ENCODE results near the gene OR6A2.

Gene OR6A2

GRCh38 chr11:6799402-6799801 is at the start of gene OR6A2:
TSS of gene OR6A2 (minus strand) at chr11:6799689. CDS start at chr11:6795708, 3,981 bp downstream.
- in situ Hi-C loops (cut with HindIII; ENCODE audit: low pct_unique_long_range_greater_than_20kb, low sequenced_read_pairs), result no loop called here
- no peak for TF ChIP-seq JUND (IDR thresholded peaks at IDR 0.05; ENCODE audit: low read depth)
- no peak for DNase-seq (ENCODE audit: low read depth in 1 of 2, low spot score in 1 of 2)

GRCh38 chr11:6845383-6845782 is 45.9 kb upstream of the OR6A2 start, which contains the start of gene OR10A5:
TSS of gene OR10A5 (plus strand) at chr11:6845683. CDS start at chr11:6845683, 0 bp downstream.
- in situ Hi-C loops (cut with HindIII; ENCODE audit: low pct_unique_long_range_greater_than_20kb, low sequenced_read_pairs), result no loop called here
- no peak for DNase-seq (ENCODE audit: low read depth in 1 of 2, low spot score in 1 of 2)
- no peak for TF ChIP-seq JUND (IDR thresholded peaks at IDR 0.05; ENCODE audit: low read depth)

GRCh38 chr11:6844356-6844755 is 44.9 kb upstream of the OR6A2 start:
- no peak for TF ChIP-seq JUND (IDR thresholded peaks at IDR 0.05; ENCODE audit: low read depth)
- in situ Hi-C loops (cut with HindIII; ENCODE audit: low pct_unique_long_range_greater_than_20kb, low sequenced_read_pairs), result no loop called here
- DNase-seq (ENCODE audit: low read depth in 1 of 2, low spot score in 1 of 2), result no peak

GRCh38 chr11:6843670-6844069 is 44.2 kb upstream of the OR6A2 start:
- in situ Hi-C loops (cut with HindIII; ENCODE audit: low pct_unique_long_range_greater_than_20kb, low sequenced_read_pairs), result no loop called here
- TF ChIP-seq JUND (IDR thresholded peaks at IDR 0.05; ENCODE audit: low read depth), result no peak
- DNase-seq (ENCODE audit: low read depth in 1 of 2, low spot score in 1 of 2), result no peak

GRCh38 chr11:6841694-6842093 is 42.2 kb upstream of the OR6A2 start:
- no peak for DNase-seq (ENCODE audit: low read depth in 1 of 2, low spot score in 1 of 2)
- in situ Hi-C loops (cut with HindIII; ENCODE audit: low pct_unique_long_range_greater_than_20kb, low sequenced_read_pairs), result no loop called here
- no peak for TF ChIP-seq JUND (IDR thresholded peaks at IDR 0.05; ENCODE audit: low read depth)

- in situ Hi-C loops (cut with HindIII; ENCODE audit: low pct_unique_long_range_greater_than_20kb, low sequenced_read_pairs), result no loop called here
- no peak for TF ChIP-seq JUND (IDR thresholded peaks at IDR 0.05; ENCODE audit: low read depth)
- DNase-seq (ENCODE audit: low read depth in 1 of 2, low spot score in 1 of 2), result no peak
These were observed 34.5 kb upstream of the OR6A2 start for GRCh38 chr11:6834021-6834420.

- in situ Hi-C loops (cut with HindIII; ENCODE audit: low pct_unique_long_range_greater_than_20kb, low sequenced_read_pairs), result no loop called here
- TF ChIP-seq JUND (IDR thresholded peaks at IDR 0.05; ENCODE audit: low read depth), result no peak
- DNase-seq (ENCODE audit: low read depth in 1 of 2, low spot score in 1 of 2), result no peak
These were observed 33.9 kb upstream of the OR6A2 start for GRCh38 chr11:6833356-6833755.

- no peak for TF ChIP-seq JUND (IDR thresholded peaks at IDR 0.05; ENCODE audit: low read depth)
- no peak for DNase-seq (ENCODE audit: low read depth in 1 of 2, low spot score in 1 of 2)
- in situ Hi-C loops (cut with HindIII; ENCODE audit: low pct_unique_long_range_greater_than_20kb, low sequenced_read_pairs), result no loop called here
These were observed 28.6 kb upstream of the OR6A2 start for GRCh38 chr11:6828103-6828502.

- in situ Hi-C loops (cut with HindIII; ENCODE audit: low pct_unique_long_range_greater_than_20kb, low sequenced_read_pairs), result no loop called here
- no peak for DNase-seq (ENCODE audit: low read depth in 1 of 2, low spot score in 1 of 2)
- no peak for TF ChIP-seq JUND (IDR thresholded peaks at IDR 0.05; ENCODE audit: low read depth)
These were observed 25.8 kb upstream of the OR6A2 start for GRCh38 chr11:6825231-6825744.

- no peak for TF ChIP-seq JUND (IDR thresholded peaks at IDR 0.05; ENCODE audit: low read depth)
- in situ Hi-C loops (cut with HindIII; ENCODE audit: low pct_unique_long_range_greater_than_20kb, low sequenced_read_pairs), result no loop called here
- DNase-seq (ENCODE audit: low read depth in 1 of 2, low spot score in 1 of 2), result no peak
These were observed 24.8 kb upstream of the OR6A2 start for GRCh38 chr11:6824136-6824823.

- no peak for DNase-seq (ENCODE audit: low read depth in 1 of 2, low spot score in 1 of 2)
- in situ Hi-C loops (cut with HindIII; ENCODE audit: low pct_unique_long_range_greater_than_20kb, low sequenced_read_pairs), result no loop called here
- no peak for TF ChIP-seq JUND (IDR thresholded peaks at IDR 0.05; ENCODE audit: low read depth)
These were observed 19.5 kb upstream of the OR6A2 start for GRCh38 chr11:6818967-6819366.

GRCh38 chr11:6817694-6818093 is 18.2 kb upstream of the OR6A2 start:
- in situ Hi-C loops (cut with HindIII; ENCODE audit: low pct_unique_long_range_greater_than_20kb, low sequenced_read_pairs), result no loop called here
- no peak for DNase-seq (ENCODE audit: low read depth in 1 of 2, low spot score in 1 of 2)
- no peak for TF ChIP-seq JUND (IDR thresholded peaks at IDR 0.05; ENCODE audit: low read depth)

- no peak for DNase-seq (ENCODE audit: low read depth in 1 of 2, low spot score in 1 of 2)
- in situ Hi-C loops (cut with HindIII; ENCODE audit: low pct_unique_long_range_greater_than_20kb, low sequenced_read_pairs), result no loop called here
- TF ChIP-seq JUND (IDR thresholded peaks at IDR 0.05; ENCODE audit: low read depth), result no peak
These were observed 14.2 kb upstream of the OR6A2 start for GRCh38 chr11:6813656-6814055.

Data from T47D (cell line).